ENCODE measurements around the gene DNASE2. TPM values are rescaled to one million over a fixed set of nuclear protein-coding genes. Genes with fewer than 3 reads are reported as not detected.

DNASE2 gene
- total and polyA plus RNA-seq, 2 of the 8 experiments (the other 6 are each of a cell fraction or from before 2014, with no cell fraction given), result 33.2 to 48.2 TPM

GRCh38 chr19:12890787-12891552, 9.7 kb upstream of the DNASE2 start, which contains the start of gene GCDH (continued):
- TF ChIP-seq TAF1 (IDR thresholded peaks at IDR 0.05; ENCODE audit: low read depth, low read length) (peak; percentile 78), CBX5 (IDR thresholded peaks at IDR 0.05; ENCODE audit: low read depth, low read length) (no peak), POLR2AphosphoS5 (IDR thresholded peaks at IDR 0.05; ENCODE audit: low read depth, low read length) (peak; percentile 87), ATF2 (IDR thresholded peaks at IDR 0.05; ENCODE audit: low read length) (no peak), MAX (IDR thresholded peaks at IDR 0.05) (peak; percentile 69), CREB1 (IDR thresholded peaks at IDR 0.05) (peak; percentile 96), HDAC2 (IDR thresholded peaks at IDR 0.05; ENCODE audit: borderline replicate concordance in 1 of 2, low read depth in 2 of 2, low read length in 2 of 2) (peak in 1 of 2 experiments; percentile 96; a peak in 2 of 4 replicates), CEBPB (IDR thresholded peaks at IDR 0.05; ENCODE audit: low read depth, low read length) (no peak), JUND (IDR thresholded peaks at IDR 0.05; ENCODE audit: low read length) (peak; percentile 88; the same call in 1 of the 2 replicates), NANOG (IDR thresholded peaks at IDR 0.05; ENCODE audit: insufficient read depth, low read depth, low read length, poor library complexity, severe bottlenecking) (no peak), SIN3A (conservative IDR thresholded peaks at IDR 0.05 in 1 of 2, IDR thresholded peaks at IDR 0.05 in 1 of 2; ENCODE audit: low read depth in 1 of 2, low read length in 2 of 2) (peak in 1 of 2 experiments; percentile 91; a peak in 1 of 4 replicates), EP300 (IDR thresholded peaks at IDR 0.05; ENCODE audit: borderline replicate concordance in 1 of 2, low read depth in 2 of 2, low read length in 2 of 2) (no peak), RFX5 (IDR thresholded peaks at IDR 0.05; ENCODE audit: borderline replicate concordance, low read depth, low read length) (no peak), TEAD4 (IDR thresholded peaks at IDR 0.05; ENCODE audit: low read depth, low read length) (no peak), E2F6 (IDR thresholded peaks at IDR 0.05) (peak; percentile 54), EGR1 (IDR thresholded peaks at IDR 0.05; ENCODE audit: borderline replicate concordance, low read depth, low read length) (0 out of 2 replicates have a peak, but pooled peaks have one; percentile 31), TAF7 (optimal IDR thresholded peaks at IDR 0.05; ENCODE audit: borderline replicate concordance, low read depth, low read length) (peak; percentile 55), GABPA (IDR thresholded peaks at IDR 0.05; ENCODE audit: borderline replicate concordance, insufficient read depth, low read length) (no peak), BCL11A (IDR thresholded peaks at IDR 0.05; ENCODE audit: low read depth in 2 of 2, low read length in 2 of 2) (no peak), TBP (IDR thresholded peaks at IDR 0.05; ENCODE audit: low read depth, low read length) (peak; percentile 39; the same call in 1 of the 2 replicates), FOSL1 (IDR thresholded peaks at IDR 0.05; ENCODE audit: insufficient read depth, low read depth, low read length) (no peak)

Measured in H1 (cell line).